DOHH2 (cell line): Measurements from ENCODE around the gene NIFK.

Experiments used
- CTCF ChIP-seq: fragments of 200-600 bp; sonication (generic); IDR thresholded peaks from one replicate; pipeline ENCODE4 v1.5.1; 2014; ENCODE audit warnings: antibody characterized with exemption, mild to moderate bottlenecking, low read depth, low read length; ENCODE audit not compliant: poor library complexity, severe bottlenecking
- EZH2phosphoT487 ChIP-seq: fragments of 200-600 bp; sonication (generic); IDR thresholded peaks from 2 replicates; pipeline ENCODE4 v1.6.1; 2017; ENCODE audit warnings: borderline replicate concordance, mild to moderate bottlenecking, antibody characterized with exemption, low read length, moderate library complexity, mixed read lengths

GRCh38 chr2:121727332-121727731 is 9.3 kb downstream of the NIFK start:
- TF ChIP-seq CTCF (no peak), EZH2phosphoT487 (no peak)
